ENCODE results near the gene C1QBP.
A peak's percentile ranks its signal among the peaks of the same experiment; 100 is the strongest.
"Not testable (repeated sequence)": the region's sequence is repeated elsewhere in the genome, so short reads cannot be mapped to it uniquely, and the experiment has no call there.

The C1QBP gene, protein sequence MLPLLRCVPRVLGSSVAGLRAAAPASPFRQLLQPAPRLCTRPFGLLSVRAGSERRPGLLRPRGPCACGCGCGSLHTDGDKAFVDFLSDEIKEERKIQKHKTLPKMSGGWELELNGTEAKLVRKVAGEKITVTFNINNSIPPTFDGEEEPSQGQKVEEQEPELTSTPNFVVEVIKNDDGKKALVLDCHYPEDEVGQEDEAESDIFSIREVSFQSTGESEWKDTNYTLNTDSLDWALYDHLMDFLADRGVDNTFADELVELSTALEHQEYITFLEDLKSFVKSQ

DNA sequence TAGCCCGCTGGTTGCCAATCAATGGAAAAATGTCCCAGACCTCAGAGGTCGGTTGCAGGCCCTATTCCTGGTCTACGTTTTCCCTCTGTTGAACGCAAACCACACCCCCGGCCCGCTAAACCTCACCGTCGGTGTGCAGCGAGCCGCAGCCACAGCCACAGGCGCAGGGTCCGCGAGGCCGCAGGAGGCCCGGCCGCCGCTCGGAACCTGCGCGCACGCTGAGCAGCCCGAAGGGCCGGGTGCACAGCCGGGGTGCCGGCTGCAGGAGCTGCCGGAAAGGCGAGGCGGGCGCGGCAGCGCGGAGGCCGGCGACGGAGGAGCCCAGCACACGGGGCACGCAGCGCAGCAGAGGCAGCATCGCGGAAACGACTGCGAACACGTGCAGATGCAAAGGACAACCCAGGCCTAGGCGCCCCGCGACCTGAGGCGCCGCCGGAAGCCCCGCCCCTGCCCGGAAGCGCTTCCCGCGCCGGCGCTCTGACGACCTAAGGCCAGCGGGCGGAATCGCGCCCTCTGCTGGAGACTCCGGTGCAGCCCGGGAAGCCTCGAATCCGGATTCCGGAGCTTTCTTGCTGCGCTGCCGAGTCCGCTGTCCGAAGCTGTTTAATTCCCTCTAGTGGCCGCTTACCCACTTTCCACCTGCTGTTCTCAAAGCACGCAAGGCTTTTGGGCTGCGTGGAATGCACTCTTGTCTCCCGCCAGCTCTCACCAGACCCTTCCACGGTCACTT lies at the start of gene C1QBP:
Gene C1QBP (minus strand): TSS at position 440 of the 730 bp plus-strand sequence. CDS start 82 bp downstream, at position 358.
- DNase-seq (ENCODE audit: low spot score), result peak; percentile 93

DNA sequence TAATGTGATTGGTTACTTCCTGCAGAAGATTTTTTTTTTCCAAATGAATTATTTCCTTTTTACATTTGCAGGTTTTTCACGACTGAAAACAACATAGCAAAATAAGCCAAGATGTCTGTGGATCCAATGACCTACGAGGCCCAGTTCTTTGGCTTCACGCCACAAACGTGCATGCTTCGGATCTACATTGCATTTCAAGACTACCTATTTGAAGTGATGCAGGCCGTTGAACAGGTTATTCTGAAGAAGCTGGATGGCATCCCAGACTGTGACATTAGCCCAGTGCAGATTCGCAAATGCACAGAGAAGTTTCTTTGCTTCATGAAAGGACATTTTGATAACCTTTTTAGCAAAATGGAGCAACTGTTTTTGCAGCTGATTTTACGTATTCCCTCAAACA lies 49.8 kb upstream of the C1QBP start:
- DNase-seq (ENCODE audit: low spot score), result no peak

DNA sequence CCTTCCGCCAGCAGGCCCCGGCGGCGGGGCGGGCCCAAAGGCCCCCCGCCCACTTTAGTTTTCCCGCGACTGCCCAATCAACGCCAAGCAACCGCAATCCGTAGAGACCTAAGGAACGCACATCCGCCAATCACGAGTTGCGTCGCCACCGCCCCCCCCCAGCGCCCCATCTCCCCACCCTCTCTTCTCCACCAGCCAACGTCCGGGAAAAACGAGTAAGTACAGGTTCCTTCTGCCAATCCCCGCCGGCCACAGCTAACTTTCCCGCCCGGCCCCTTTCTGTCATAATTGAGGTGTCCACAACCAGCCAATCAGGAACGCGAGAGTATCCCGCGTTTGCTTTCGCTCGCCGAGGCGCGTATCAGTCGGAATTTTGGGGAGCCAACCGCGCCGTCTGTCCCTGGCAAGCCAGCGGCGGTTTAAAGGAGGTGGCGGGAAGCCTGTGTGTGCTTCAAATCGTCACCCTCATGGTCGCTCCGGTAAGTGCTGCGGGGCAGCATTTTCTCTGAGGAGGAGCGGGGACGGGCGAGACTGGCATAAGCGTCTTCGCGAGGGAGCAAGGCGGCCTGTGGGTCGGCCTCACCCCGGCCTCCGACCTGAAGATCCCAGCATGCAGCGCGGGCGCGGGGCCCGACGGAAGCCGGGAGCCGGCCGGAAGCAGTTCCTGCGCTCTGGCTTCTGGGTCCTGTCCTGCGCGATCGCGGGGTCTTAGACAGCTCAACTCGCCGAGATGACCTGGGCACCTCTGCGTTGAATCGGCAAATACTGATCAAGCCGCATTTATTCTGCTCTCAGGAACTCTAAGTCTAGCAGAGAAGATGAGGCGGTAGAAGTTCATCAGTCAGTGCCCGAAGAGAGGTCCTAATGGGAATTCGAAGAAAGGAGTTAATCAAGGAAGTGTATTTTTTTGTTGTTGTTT lies 47.5 kb upstream of the C1QBP start, which contains the start of gene MIS12:
Gene MIS12 (plus strand): TSS at position 361 of the 919 bp plus-strand sequence. CDS start 2,297 bp downstream, outside the sequence.
- peak; percentile 98 for DNase-seq (ENCODE audit: low spot score)

DNA sequence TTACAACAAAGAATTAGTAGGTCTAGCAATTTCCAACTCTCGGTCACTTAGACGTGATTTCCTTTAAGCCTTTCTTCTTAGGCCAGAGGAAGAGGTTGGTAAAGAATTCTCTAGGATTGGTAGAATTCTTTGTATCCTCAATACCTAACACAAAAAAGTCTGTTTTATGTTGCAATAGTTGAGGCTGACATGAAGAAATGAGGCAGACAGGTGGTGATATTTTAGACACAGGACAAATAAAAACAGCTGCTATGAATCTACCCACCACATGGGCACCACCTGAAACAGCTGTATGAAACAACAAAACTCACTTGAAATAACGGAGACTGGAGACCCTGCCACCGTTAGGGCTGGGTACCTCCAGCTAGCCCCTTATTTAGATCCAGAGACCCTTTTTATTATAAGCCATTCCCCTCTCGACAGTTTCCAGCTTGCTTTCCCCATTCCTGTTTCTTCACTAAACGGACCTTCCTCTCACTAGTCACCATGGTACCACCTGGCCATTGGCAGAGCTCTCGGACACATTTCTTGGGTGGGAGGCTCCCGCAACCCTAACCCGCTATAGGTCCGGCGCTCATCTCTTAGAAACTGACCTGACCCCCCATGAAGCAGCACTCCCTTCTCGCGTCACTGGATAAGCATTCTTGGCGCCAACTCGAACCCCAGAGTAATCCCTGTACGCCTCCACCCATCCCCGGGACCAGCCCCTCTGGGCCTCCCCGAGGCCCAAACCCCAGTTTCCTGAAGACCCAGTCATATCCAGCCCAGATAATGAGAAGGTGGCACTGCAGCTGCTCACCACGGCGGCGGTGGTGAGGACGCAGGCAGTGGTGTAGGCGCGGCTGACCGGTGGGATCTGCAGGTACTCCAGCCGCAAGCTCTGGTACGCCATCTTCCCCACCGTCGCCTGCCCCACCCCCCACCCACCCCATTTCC lies 46.6 kb upstream of the C1QBP start, which contains the start of gene DERL2:
Gene DERL2 (minus strand): TSS at position 909 of the 936 bp plus-strand sequence. CDS start 17 bp downstream, at position 892.
- DNase-seq (ENCODE audit: low spot score), result no peak

DNA sequence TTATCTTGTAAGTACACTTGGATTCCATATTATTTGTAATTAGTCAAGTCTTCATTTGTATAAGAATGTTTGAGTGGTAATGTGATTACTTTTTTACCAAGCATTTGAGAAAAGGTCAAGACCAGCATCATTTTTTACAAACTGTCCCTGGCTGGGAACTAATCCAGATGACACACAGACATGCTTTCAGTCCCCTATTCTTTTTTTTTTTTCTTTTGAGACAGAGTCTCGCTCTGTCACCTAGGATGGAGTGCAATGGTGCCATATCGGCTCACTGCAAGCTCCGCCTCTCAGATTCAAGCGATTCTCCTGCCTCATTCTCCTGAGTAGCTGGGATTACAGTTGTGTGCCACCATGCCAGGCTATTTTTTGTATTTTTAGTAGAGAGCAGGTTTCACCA lies 42.5 kb upstream of the C1QBP start:
- DNase-seq (ENCODE audit: low spot score), result no peak

DNA sequence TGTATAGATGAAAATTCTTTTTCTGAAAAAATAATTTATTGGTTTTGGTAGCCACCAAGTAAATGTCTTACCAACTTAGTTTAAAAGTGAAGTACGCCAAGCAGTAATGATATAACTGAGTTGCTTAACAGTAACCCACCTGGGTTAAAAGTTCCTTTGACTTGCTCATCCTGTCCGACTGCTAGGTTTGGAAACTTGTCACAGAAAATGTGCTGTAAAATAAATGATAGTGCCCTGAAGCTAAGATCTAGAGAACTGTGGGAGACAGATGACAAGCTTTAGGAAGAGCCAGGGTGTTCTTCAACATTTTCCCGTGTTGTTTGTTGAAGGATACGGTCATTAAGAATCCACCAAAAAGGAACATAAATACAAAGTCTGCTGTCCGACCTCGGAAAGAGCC lies 42.0 kb upstream of the C1QBP start:
- DNase-seq (ENCODE audit: low spot score), result no peak

DNA sequence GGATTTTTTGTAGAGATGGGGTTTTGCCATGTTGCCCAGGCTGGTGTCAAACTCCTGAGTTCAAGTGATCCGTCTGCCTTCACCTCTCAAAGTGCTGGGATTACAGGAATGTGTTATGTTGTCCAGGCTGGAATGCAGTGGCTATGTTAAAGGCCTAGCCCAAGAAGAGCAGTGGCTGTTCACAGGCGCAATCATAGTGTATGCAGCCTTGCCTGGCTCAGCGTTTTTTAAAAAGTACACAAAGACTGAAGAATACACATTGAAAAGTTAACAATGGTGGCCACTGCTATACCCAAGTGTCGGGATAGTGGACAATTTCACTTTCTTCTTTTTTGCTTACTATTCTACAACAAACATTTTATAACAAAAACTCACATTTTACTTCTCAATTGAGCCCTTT lies 40.0 kb upstream of the C1QBP start:
- no peak for DNase-seq (ENCODE audit: low spot score)

DNA sequence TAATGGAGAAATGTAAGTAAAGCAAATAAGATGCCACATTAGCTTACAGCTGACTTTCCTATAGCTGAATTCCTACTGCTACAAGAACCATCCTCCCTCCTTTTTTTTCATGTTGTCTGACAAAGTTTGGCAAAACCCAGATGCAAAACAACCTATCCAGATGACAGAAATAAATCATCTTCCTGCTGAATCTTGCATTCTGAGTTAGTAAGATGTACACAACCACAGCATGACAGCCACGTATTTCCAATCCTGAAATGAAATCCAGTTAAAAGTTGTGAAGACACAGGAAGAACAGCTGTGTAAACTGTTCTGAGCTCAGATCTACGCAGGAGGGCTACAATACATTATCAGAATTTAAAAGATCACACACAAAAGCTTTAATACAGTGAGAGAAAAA lies 35.0 kb upstream of the C1QBP start:
- DNase-seq (ENCODE audit: low spot score), result no peak

DNA sequence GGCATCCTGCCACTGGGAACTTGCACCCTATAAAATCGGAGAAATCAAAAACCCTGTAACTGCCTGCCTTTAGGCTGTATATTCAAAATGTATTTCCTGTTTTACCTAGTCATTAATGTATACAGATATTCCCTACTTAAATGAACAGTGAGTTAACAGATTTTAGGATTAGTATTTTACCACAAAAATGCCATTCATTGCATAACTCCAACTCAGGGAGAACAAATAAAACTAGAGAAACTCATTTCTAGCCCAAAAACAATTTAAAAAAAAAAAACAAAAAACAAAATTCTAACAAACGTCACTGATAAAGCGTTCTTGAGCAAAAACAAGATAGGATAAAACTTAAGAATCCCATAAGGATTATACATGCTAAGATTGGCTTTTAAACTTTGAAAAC lies 33.6 kb upstream of the C1QBP start:
- DNase-seq (ENCODE audit: low spot score), result no peak

DNA sequence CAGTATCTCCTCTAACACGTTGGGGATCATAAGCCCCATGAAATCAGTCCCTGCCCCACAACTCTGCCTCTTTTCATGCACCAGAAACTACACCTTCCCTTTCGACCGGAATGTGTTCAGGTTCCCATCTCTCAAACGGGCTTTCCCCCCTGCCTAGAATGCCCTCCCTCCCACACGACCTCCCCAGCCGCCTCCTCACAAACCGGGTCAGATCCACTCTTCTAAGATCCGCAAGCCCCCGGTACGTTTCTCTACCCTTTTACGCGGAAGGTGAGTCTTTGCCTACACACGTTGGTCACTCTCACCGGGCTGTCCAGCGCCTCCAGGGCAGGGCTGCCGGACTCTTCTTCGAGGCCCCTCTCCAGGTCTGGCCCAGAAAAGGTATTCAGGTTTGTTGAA lies 29.1 kb upstream of the C1QBP start:
- DNase-seq (ENCODE audit: low spot score), result peak; percentile 16

DNA sequence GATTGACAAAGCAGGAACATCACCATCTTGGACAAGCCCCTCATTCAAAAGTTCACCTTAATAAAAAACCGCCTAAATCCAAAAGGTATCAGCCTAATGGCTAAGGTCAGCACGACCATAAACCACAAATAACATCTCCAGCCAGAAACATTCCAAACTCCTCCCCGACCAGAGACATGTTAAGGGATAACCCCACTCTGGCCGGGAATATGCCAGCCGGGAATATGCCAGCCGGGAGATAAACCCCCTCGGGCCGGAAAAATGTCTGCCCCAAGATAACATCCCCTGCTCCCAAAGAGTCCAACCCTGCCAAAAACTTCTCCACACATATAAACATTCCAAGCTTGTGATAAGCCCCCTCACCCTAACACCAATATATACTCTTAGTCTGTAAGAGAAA lies 28.5 kb upstream of the C1QBP start:
- DNase-seq (ENCODE audit: low spot score), result no peak

DNA sequence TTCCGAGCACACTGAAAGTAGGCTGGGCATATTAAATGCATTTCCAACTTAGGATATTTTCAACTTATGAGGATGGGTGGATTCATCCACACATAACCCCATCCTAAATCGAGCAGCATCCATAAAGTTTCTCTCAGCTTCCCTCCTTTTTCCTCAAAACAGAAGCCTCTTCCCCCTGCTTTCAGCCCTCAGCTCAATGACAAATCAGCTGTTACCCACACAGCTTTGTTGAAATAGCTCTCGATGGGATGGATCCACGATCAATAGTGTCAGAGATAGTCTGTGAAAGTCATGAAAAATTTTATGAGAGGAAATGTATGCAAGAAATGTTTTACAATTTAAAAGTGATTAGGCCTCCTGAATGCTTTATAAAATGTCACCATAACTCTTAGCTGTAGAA lies 27.3 kb upstream of the C1QBP start:
- DNase-seq (ENCODE audit: low spot score), result no peak

DNA sequence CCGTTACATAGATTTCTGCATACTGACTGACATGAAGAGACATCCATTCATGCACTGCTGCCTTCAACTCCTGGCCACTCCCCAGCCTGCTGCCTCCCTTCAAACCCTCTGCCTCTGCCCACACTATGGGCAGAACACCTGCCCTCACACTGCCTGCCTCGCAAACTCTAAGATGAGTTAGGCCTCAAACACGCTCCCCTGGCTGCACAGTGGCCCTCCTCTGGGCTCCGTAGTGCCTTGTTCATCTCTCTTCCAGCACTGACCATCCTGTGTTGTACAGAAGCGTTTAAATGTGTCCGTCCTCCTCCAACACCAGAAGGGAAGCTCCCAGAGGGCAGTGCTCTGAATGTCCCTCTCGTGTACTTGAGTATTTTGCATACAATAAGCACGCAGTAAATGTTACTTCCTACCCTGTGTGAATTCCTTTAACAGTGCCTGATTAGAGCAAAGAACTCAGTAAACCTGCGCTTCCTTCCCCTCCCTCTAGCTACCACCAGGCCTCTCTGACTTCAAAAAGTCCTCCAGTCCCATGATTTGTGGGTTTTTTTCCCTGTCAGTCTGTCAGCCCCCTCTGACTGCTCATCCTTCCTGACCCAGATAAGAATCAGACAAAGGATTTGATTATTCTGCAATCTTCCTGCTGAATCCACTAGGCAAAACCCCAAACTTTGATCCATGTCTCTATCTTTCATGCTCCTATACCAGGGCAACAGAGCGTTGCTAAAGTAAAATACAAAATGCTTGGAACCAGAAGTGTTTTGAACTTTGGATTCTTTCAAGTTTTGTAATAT lies 26.0 kb upstream of the C1QBP start:
- DNase-seq (ENCODE audit: low spot score), result no peak

DNA sequence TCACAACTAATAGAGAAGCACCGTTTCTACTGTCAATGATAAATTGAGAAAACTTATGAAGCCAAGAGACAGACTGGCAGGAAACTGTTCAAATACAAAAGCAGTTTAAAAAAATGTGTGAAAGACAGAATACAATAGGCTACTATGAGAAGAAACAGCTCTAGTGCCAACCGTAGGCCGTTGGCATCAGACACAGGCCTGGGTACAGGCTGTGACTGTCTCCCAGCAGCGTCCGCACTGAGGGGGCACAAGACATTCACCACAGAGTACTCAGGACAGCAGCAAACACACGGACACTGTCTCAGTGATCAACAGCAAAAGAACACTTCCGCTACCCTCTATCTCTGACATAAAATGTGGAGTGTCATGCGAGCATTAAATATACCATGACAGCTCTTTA lies 7.8 kb upstream of the C1QBP start:
- no peak for DNase-seq (ENCODE audit: low spot score)

DNA sequence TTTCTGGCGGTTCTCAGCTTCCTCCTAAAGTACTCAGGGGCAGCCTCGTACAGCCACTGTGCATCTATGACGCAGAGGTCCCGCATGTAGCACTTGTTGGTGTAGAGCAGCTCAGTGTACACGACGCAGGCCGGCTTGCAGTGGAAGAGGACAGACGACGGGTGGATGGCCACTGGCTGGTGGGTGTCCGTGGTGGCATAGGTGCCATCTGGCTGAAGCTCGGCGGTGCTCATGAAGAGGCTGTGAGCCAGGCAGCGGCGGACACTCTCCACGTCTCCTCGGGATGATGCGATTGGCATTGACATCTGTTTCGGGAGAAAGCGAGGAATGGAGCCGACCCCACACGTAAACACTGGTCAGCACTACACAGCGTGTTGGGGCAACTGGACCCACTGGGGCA lies 5.3 kb upstream of the C1QBP start:
- no peak for DNase-seq (ENCODE audit: low spot score)

DNA sequence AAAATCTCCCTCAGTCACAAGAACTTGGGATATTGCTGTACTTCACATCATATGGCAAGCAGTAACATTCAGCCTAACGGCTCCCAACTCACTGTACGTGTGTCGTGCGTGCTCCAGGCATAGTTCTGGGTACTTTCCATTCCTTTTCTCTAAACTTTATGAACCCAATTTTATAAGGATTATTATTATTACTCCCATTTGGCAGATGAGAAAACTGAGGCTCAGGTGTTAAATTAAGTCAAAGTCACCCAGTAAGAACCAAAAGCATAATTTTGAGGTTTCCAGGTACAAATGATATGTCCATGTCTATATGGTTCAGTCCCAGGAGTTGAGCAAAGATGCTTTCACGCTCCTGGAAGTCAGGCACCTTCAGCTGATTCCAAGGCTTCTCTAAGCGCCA lies 4.8 kb upstream of the C1QBP start:
- no peak for DNase-seq (ENCODE audit: low spot score)

DNA sequence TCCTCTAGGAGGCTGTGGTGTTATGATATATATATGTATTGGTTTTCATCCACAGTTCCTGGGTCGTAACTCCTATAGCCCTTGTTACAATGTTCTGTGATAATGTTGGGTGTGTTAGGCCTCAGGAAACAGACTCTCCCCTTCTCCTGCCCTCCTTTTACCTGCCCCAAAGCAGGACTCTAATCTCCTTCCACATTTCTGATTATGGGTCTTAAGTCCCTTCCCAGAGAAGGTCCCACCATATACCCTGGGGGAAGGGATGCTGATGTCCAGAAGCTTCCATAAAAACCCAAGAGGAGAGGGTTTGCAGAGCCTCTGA lies 450 bp upstream of the C1QBP start:
- DNase-seq (ENCODE audit: low spot score), result no peak

DNA sequence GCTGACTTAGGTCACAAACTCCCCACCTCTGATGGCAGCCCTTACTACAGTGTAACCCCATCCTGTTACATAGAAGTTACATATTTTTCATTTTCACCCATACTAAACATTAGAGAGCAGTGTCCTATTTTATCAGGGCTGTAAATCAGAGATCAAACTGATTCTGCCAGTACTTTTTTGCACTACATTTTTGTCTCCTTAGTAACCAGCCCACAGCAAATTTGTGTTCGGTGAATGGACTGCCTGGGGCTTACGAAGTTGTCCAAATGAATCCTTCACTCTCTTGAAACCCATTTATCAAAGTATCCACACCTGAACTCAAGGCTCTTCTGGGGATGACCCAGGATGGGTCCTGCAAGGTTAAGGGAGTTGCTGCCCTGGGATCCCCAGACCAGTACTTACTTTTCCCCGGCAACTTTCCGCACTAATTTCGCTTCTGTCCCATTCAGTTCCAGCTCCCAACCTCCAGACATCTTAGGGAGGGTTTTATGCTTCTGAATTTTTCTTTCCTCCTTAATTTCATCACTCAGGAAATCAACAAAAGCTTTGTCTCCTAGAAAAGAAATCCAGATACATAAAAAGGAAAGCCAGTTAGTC lies 1.1 kb downstream of the C1QBP start:
- no peak for DNase-seq (ENCODE audit: low spot score)

DNA sequence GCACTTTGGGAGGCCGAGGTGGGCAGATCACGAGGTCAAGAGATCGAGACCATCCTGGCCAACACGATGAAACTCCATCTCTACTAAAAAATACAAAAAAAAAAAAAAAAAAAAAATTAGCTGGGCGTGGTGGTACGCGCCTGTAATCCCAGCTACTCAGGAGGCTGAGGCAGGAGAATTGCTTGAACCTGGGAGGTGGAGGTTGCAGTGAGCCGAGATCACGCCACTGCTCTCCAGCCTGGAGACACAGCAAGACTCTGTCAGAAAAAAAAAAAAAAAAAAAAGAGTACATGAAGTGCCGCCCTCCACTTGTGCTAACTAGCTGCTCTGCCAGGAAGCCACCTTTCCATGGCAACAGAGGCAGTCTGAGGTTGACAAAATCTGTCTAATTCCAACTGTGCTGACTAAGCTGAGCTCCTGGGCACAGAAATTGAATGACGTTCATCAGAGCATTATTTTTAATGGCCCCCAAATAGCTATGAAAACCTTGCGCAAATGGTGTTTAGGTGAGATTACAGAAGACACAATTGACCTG lies 3.1 kb downstream of the C1QBP start:
- DNase-seq (ENCODE audit: low spot score), result not testable (repeated sequence)

DNA sequence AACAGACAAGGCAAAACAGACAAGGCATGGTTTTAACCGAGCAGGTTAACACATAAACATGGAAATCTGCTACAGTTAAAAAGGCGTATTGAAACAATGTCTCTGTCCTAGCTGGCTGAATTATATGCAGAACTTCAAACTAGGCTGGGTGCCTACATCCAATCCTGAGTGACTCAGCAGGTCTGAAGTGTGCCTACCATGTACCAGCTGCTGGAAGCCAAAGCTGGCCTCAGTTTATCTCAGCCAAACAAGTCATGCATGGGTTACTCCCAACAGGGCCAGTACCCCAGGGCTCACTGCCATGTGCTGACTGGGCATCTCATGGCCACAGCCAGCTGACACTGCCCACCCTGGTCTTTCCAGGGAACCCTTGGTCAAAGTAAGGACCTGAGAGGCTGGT lies 4.0 kb downstream of the C1QBP start:
- DNase-seq (ENCODE audit: low spot score), result no peak
